Thoracic aorta (tissue), 2 donors: Measurements from ENCODE around the gene ANGPTL1. TPM values are rescaled to one million over a fixed set of nuclear protein-coding genes. Genes with fewer than 3 reads are reported as not detected.

Experiments used
- ATAC-seq: fragments of 150-250 bp; one replicate; pipeline ENCODE4 v1.8.0; 2017; ENCODE audit warnings: low read depth; ENCODE audit not compliant: insufficient number of reproducible peaks, low FRiP score
- DNase-seq: peaks from one replicate; pipeline ENCODE4 v3.0.0-alpha.2; 2020; ENCODE audit warnings: low spot score
- H3K27ac ChIP-seq, 2 donors: fragments of 200-600 bp; sonication (generic); 1 replicate in 1 of 2; 2 replicates in 1 of 2; pipeline ENCODE4 v1.5.1; 2016; ENCODE audit warnings: mild to moderate bottlenecking in 2 of 2, moderate library complexity in 2 of 2
- H3K27me3 ChIP-seq: fragments of 200-600 bp; sonication (generic); replicated peaks from 2 replicates; pipeline ENCODE4 v1.6.0; 2016; ENCODE audit warnings: mild to moderate bottlenecking; ENCODE audit not compliant: insufficient read depth
- H3K36me3 ChIP-seq: fragments of 200-600 bp; sonication (generic); one replicate; pipeline ENCODE4 v1.5.1; 2016
- H3K4me1 ChIP-seq, 2 donors: fragments of 200-600 bp; sonication (generic); 1 replicate in 1 of 2; 2 replicates in 1 of 2; pipeline versions ENCODE4 v1.5.1 to v1.6.0; 2016; ENCODE audit warnings: low read depth in 2 of 2, mild to moderate bottlenecking in 1 of 2; ENCODE audit not compliant: control insufficient read depth in 1 of 2
- H3K4me3 ChIP-seq: fragments of 200-600 bp; sonication (generic); 2 replicates; pipeline ENCODE4 v1.5.1; 2016; ENCODE audit warnings: mild to moderate bottlenecking
- H3K9me3 ChIP-seq: fragments of 200-600 bp; sonication (generic); 2 replicates; pipeline ENCODE4 v1.5.1; 2016
- total RNA-seq, 2 donors: library from RNA; depleted of rRNA; stranded (reverse); fragments of >200 nt; gene quantifications; one replicate each; pipeline versions ENCODE4 v1.1.0 to v1.2.3, GENCODE V29; 2016
- TF ChIP-seq, protein P1 (sequence below): fragments of 200-600 bp; sonication (generic); IDR thresholded peaks from one replicate; pipeline ENCODE4 v1.5.1; 2019; ENCODE audit warnings: antibody characterized with exemption

Gene ANGPTL1
- total RNA-seq, 2 donors from 2014 or later, result 51.0 to 110 TPM

DNA sequence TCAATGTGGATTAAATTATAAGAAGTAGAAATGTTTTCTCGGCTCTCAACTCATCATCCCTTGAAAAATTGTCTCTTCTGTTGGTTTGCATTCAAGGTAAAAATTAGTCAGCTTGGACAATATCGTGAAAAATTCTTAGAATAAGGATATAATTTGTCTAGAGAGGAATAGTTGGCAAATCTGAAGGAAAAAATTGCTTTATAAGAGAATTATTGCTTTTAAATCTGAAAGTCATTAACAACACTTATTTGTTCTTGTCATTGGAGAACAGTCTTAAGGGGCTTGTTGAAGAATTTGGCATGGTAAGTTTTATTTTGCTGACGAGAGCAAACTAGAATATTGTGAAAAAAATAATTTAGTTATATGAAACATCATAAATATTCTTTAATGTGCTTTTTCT, 26.4 kb downstream of the ANGPTL1 start:
- no peak for DNase-seq

DNA sequence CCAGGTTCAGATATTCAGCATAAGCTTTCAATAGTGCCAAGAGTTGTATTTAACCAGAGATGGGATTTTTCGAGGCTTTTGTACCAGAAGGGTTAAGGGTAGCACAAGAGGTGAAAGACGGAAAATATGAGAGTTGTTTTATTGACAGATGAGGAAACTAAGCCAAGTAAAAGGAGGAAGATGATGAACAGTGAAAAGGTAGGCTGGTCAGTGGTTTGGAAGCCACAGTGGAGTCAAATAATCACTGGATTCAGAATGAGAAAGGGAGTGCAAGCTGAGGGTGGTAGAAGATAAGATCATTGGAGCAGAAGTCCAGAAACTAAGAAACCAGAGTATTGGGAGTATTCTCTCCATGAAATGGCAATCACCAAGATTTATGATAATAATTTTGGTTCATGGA, 45.7 kb downstream of the ANGPTL1 start:
- H3K4me3 ChIP-seq, result no peak overlapping the region
- no peaks in the 10 kb centered on the region for H3K27me3 ChIP-seq
- TF ChIP-seq, protein P1, sequence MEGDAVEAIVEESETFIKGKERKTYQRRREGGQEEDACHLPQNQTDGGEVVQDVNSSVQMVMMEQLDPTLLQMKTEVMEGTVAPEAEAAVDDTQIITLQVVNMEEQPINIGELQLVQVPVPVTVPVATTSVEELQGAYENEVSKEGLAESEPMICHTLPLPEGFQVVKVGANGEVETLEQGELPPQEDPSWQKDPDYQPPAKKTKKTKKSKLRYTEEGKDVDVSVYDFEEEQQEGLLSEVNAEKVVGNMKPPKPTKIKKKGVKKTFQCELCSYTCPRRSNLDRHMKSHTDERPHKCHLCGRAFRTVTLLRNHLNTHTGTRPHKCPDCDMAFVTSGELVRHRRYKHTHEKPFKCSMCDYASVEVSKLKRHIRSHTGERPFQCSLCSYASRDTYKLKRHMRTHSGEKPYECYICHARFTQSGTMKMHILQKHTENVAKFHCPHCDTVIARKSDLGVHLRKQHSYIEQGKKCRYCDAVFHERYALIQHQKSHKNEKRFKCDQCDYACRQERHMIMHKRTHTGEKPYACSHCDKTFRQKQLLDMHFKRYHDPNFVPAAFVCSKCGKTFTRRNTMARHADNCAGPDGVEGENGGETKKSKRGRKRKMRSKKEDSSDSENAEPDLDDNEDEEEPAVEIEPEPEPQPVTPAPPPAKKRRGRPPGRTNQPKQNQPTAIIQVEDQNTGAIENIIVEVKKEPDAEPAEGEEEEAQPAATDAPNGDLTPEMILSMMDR, result no peak
- ATAC-seq (no peak), DNase-seq (no peak)
- no peaks in the 10 kb centered on the region for H3K36me3 ChIP-seq
- no peak overlapping the region for H3K27ac ChIP-seq
- no peaks in the 10 kb centered on the region for H3K9me3 ChIP-seq
- no peaks in the 10 kb centered on the region for H3K4me1 ChIP-seq

More for the DNA sequence above, 26.4 kb downstream of the ANGPTL1 start:
- Histone ChIP-seq H3K9me3 (no peaks in the 10 kb centered on the region), H3K4me3 (no peak overlapping the region), H3K27me3 (no peaks in the 10 kb centered on the region), H3K4me1 (peaks cover 0 to 4% of the 10 kb centered on the region in 2 donors), H3K27ac (no peak overlapping the region), H3K36me3 (no peaks in the 10 kb centered on the region)
- ATAC-seq, result no peak
- TF ChIP-seq, protein P1, result no peak

DNA sequence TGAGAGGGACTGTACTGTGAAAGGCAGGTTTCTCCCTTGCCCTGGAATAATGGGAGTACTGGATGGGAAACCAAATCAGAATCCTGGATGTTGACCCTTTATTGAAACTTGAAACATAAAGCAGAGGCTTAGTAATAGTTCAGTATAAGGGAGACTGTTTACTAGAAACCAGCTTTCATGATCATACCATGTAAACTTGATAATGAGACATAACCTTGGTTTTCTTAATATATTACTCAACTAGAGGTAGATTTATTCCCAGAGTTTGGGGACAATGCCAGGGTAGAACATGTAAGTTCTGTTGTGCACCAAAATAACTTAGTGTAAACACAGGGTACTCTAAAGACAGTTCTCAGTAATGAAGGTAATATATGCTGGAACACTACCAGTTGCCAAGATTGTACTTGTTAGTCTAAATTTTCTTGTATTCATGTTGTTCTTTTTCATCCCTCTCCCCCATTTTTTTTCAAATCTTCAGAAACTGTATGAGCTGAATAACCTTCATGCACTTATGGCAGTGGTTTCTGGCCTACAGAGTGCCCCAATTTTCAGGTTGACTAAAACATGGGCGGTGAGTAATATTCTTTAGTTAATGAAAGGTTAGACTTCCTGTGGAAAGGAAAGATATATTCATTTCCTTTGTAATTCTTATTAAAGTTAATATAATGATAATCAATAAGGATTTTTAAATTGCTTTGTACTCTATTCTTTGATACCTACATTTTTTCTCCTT, 49.6 kb downstream of the ANGPTL1 start:
- ATAC-seq (no peak), DNase-seq (no peak)
- Histone ChIP-seq H3K9me3 (no peaks in the 10 kb centered on the region), H3K36me3 (no peaks in the 10 kb centered on the region), H3K4me1 (no peaks in the 10 kb centered on the region), H3K4me3 (no peak overlapping the region), H3K27ac (no peak overlapping the region), H3K27me3 (no peaks in the 10 kb centered on the region)
- TF ChIP-seq, protein P1, result no peak

DNA sequence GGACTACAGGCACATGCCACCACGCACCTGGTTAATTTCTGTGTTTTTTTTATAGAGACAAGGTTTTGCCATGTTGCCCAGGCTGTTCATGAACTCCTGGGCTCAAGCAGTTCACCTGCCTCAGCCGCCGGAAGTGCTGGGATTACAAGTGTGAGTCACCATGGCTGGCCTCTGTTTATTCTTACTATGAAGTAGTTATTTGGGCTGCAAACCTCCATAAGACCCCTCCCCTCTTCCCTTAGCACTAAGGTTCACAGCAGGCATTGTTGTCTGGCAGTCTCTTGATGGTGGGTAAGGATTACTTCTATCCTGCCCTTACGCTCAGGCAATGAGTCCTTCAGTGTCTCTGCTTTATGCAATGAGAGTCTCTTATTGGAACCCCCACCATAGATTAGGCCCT, 51.8 kb downstream of the ANGPTL1 start:
- no peaks in the 10 kb centered on the region for H3K36me3 ChIP-seq
- TF ChIP-seq, protein P1, result no peak
- no peak for DNase-seq
- no peak overlapping the region for H3K4me3 ChIP-seq
- no peak for ATAC-seq
- no peak overlapping the region for H3K27ac ChIP-seq
- H3K4me1 ChIP-seq, result no peaks in the 10 kb centered on the region
- no peaks in the 10 kb centered on the region for H3K9me3 ChIP-seq
- no peaks in the 10 kb centered on the region for H3K27me3 ChIP-seq

DNA sequence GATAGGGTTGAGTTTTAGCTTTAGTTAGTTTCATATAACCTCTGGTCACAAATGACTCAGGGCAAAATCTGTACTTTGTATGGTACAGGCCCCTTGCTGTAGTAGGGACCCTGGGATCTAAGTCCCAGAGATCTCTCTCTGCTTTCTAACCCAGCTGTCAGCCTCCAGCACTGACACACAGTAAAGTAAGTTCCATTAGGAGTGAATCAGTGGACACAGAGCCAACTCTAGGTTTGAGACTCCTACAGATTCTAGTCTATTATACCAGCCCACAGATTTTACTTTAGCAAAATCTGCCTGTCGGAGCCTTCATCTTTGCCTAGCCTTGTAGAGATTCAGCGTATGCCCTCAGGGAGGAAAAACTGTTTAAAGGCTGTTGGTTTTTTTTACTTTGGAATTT, 52.5 kb downstream of the ANGPTL1 start:
- TF ChIP-seq, protein P1, result no peak
- no peak for ATAC-seq
- no peaks in the 10 kb centered on the region for H3K9me3 ChIP-seq
- H3K27ac ChIP-seq, result no peak overlapping the region
- H3K4me1 ChIP-seq, result no peaks in the 10 kb centered on the region
- H3K36me3 ChIP-seq, result no peaks in the 10 kb centered on the region
- H3K27me3 ChIP-seq, result no peaks in the 10 kb centered on the region
- DNase-seq, result no peak
- H3K4me3 ChIP-seq, result no peak overlapping the region
